Activated naive CD4-positive, alpha-beta T cell treated with anti-CD3 and anti-CD28 coated beads, Interleukin-2, amount 50 U/mL, for 72 hours (primary cell): ENCODE data around the gene LCOR. TPM values are rescaled to one million over a fixed set of nuclear protein-coding genes. Genes with fewer than 3 reads are reported as not detected.

Source experiments
- ATAC-seq, 2 donors: fragments of 150-1000 bp; cut with Tn5 transposase; 2 replicates each; pipeline ENCODE4 v1.10.0; 2021; ENCODE audit warnings: mild to moderate bottlenecking in 2 of 2, moderate library complexity in 2 of 2
- DNase-seq, 2 donors: peaks; one replicate each; pipeline ENCODE4 v3.0.0; 2021 to 2022; ENCODE audit warnings: low spot score in 2 of 2
- H3K27ac Mint-ChIP-seq, 2 donors: one replicate each; pipeline ENCODE4 v1.8.0; 2022; ENCODE audit warnings: mild to moderate bottlenecking in 2 of 2, mixed read lengths in 2 of 2
- H3K36me3 Mint-ChIP-seq, 2 donors: one replicate each; pipeline ENCODE4 v1.8.0; 2022; ENCODE audit warnings: mixed read lengths in 2 of 2
- H3K9me3 Mint-ChIP-seq, 2 donors: one replicate each; pipeline ENCODE4 v1.8.0; 2022; ENCODE audit warnings: mixed read lengths in 2 of 2
- total RNA-seq, 2 donors: library from RNA; stranded (reverse); gene quantifications; one replicate each; pipeline ENCODE4 v1.2.3, GENCODE V29; 2022

Gene LCOR
- total RNA-seq, 2 donors from 2014 or later, result 27.1 to 30.0 TPM

DNA sequence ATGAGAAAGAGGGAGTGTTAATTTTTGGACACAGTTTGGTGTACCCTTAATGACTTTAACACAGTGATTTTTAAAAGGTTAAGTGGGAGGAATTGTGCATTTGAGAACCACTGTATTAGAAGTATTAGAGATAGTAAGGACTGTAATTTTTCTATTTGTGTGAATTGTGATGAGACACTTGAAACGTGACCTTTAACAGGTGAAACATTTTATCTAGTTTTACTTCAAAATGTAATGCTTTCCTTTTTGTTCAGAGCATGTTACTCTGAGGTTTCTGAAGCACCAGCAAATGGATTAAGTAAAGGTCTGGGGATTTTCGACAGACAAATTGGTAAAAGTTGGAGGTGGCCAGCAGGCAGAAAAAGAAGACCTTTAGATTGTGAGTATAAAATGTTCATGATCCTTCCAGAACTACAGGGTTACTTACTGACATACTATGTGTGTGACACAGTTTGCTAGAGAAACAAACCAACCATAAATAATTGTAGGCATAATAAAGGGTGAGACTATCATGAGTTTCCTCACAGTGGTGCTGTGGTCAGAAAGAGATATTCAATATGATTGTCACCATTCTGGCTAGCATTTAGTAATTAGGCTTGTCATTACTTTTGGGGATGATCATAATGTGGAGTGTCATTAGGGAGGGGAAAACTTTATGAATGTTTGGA lies 26.1 kb downstream of the LCOR start:
- ATAC-seq (peak; percentile 34 to 54), DNase-seq (no peak)
- H3K36me3 Mint-ChIP-seq, result peaks cover 10 to 40% of the 10 kb centered on the region in 2 donors
- peak overlapping the region in 1 of 2 donors; percentile 12 for H3K27ac Mint-ChIP-seq
- H3K9me3 Mint-ChIP-seq, result peaks cover 0 to 7% of the 10 kb centered on the region in 2 donors

- ATAC-seq, result no peak
- no peak for DNase-seq
- H3K36me3 Mint-ChIP-seq, result peaks cover 10 to 35% of the 10 kb centered on the region in 2 donors
- peaks cover 0 to 4% of the 10 kb centered on the region in 2 donors for H3K9me3 Mint-ChIP-seq
- H3K27ac Mint-ChIP-seq, result peak overlapping the region in 1 of 2 donors; percentile 12
These were observed 26.6 kb downstream of the LCOR start for GRCh38 chr10:96858706-96859050.

DNA sequence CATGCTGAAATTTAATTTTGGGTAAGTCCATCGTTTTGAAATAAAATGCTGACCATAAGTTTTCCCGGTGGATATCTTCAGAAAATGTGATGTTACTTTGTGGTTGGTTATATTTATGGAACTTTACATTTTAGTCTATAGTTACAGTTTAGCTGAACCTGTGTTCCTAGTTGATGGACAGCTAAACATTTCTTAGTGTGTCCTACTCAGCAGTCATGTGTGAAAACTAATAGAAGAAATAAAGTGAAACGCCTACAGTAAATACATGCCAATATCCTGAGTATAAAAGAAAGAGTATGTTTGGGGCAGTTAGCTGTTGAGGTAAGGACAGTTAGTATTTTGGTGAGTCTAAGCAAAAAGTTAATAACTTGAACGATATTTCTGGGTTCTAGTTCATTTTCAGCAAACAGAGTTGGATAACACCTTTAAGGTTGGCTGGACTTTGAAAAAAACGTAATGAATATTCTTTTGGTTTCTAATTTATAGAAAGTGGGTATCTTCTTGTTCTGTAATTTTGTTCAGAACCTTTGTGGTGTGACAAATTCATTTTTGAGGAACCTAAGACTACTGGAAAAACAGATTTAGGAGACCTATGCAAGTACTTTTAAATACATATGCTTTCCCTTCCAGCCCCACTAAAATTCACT lies 28.7 kb downstream of the LCOR start:
- Mint-ChIP-seq H3K27ac (no peak overlapping the region), H3K9me3 (no peaks in the 10 kb centered on the region), H3K36me3 (peaks cover 10 to 39% of the 10 kb centered on the region in 2 donors)
- DNase-seq (no peak), ATAC-seq (no peak)

DNA sequence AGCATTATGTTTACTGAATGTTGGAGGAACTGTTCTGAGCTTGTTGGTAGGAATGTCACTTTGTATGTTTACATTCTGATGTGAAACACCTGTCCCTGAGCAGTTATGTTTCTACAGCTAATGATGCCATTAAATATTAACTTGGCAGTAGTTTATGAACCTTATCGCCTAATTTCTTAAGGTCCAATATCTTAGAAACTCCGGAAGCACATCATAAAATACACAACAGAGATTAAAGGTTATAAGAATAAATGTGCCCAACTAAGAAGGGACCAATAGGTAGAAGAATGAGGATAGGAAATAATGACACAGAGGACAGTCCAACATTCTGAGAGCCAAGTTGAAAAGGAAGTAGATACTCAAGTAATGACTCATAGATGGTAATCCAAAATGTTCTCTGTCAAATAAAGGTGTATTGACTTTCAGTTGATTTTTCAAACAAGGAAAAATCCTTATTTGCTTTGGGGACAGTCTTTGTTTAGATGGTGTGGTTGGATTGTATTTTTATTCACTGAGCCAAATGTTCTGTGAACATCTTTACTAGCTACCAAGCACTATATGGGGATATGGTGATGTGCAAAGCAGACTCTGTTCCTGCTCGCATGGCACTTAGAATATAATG lies 31.9 kb downstream of the LCOR start:
- peak overlapping the region in 1 of 2 donors; percentile 57 for H3K27ac Mint-ChIP-seq
- H3K9me3 Mint-ChIP-seq, result no peaks in the 10 kb centered on the region
- DNase-seq (no peak), ATAC-seq (peak; percentile 87 to 88)
- H3K36me3 Mint-ChIP-seq, result peaks cover 10 to 32% of the 10 kb centered on the region in 2 donors

DNA sequence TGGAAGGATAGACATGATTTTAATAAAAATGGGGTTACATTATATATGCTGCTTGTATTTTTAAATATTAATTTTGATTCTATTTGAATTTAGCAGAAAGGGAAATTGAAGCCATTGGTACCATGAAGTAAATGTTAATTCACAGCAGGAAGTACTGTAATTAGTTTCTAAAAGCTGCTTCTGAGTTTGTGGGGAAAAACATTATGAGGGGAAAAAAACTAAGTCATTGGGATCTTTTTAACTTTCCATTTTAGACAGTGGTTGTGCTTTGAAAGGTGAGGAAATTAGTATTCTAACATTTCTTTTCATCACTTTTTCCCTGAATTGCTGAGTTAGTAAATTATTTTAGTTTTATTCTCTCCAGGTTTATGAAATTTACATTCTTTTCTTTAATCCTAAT lies 41.0 kb downstream of the LCOR start:
- peaks cover 0 to 4% of the 10 kb centered on the region in 2 donors for H3K9me3 Mint-ChIP-seq
- peaks cover 0 to 9% of the 10 kb centered on the region in 2 donors for H3K36me3 Mint-ChIP-seq
- H3K27ac Mint-ChIP-seq, result peak overlapping the region; percentile 40 to 75
- ATAC-seq (peak; percentile 26 to 38), DNase-seq (no peak)

DNA sequence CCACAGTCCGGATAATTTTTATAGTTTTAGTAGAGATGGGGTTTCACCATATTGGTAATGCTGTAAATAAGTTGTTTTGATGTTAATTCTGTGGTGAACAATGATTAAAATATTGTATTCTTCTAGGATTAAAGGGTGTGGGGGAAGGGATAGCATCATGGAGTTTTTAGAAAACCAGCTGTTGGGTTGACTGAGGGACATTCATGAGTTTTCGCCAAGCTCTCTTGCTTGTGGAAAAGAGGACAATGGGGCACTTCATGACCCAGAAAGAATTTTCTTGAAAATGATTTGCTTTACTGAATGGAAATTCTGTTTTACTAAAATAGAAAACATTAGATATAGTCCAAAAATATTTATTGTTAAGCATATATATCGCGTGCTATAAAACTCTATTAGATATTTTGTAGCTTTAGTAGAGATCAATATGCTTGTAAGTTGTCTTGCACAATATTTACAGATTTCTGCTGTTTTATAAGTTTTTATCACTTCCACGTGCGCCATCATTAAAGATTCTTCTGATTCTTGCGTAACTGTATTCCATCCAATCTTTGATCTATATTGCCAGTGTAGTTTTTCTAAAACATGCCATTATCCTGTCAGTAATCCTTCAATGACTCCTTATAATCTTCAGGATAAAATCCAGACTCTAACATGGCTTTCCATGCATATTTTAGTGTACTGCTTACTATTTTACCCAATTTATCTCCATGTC lies 41.8 kb downstream of the LCOR start:
- H3K27ac Mint-ChIP-seq, result peak overlapping the region; percentile 26 to 40

GRCh38 chr10:96878057-96878456 lies 46.0 kb downstream of the LCOR start:
- no peak overlapping the region for H3K27ac Mint-ChIP-seq
- peaks cover 0 to 4% of the 10 kb centered on the region in 2 donors for H3K9me3 Mint-ChIP-seq
- no peak for DNase-seq
- ATAC-seq, result no peak
- peaks cover 0 to 22% of the 10 kb centered on the region in 2 donors for H3K36me3 Mint-ChIP-seq

More for the DNA sequence above, 41.8 kb downstream of the LCOR start:
- ATAC-seq (no peak), DNase-seq (no peak)
- Mint-ChIP-seq H3K36me3 (peaks cover 0 to 9% of the 10 kb centered on the region in 2 donors), H3K9me3 (peaks cover 0 to 4% of the 10 kb centered on the region in 2 donors)

- H3K9me3 Mint-ChIP-seq, result no peaks in the 10 kb centered on the region
- H3K36me3 Mint-ChIP-seq, result peaks cover 0 to 24% of the 10 kb centered on the region in 2 donors
- DNase-seq, result no peak
- H3K27ac Mint-ChIP-seq, result no peak overlapping the region
- ATAC-seq, result no peak
These were observed 48.5 kb downstream of the LCOR start for GRCh38 chr10:96880575-96880974.

- Mint-ChIP-seq H3K27ac (no peak overlapping the region), H3K9me3 (peaks cover 0 to 13% of the 10 kb centered on the region in 2 donors), H3K36me3 (peaks cover 9 to 52% of the 10 kb centered on the region in 2 donors)
- DNase-seq (no peak), ATAC-seq (no peak)
These were observed 57.5 kb downstream of the LCOR start for GRCh38 chr10:96889415-96890171.

DNA sequence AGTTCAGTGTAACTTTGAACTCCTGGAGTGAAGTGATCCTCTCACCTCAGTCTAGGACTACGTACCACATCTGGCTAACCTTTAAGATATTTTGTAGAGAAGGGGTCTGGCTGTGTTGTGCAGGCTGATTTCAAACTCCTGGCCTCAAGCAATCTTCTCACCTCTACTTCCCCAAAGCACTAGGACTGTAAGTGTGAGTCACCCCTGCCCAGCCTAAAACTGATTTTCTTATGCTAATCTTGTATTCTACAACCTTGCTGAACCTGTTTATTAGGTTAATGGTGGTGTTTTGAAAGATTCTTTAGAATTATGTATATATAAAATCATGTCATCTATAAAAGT lies 58.0 kb downstream of the LCOR start:
- DNase-seq (no peak), ATAC-seq (no peak)
- H3K27ac Mint-ChIP-seq, result no peak overlapping the region
- H3K36me3 Mint-ChIP-seq, result peaks cover 9 to 52% of the 10 kb centered on the region in 2 donors
- peaks cover 0 to 13% of the 10 kb centered on the region in 2 donors for H3K9me3 Mint-ChIP-seq

DNA sequence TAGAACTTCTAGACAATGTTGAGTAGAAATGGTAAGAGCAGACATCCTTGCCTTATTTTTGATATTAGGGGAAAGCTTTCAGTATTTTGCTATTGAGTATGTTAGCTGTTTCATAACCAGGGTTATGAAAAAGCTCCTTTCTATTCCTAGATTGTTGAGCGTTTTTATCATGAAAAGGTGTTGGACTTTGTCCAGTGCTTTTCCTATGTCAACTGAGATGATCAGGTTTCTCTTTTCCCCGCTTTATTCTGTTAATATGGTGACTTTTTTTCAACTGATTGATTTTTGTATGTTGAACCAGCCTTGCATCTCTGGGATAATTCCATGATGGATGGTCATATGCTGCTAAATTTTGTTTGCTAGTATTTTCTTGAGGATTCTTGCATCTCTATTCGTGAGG lies 58.5 kb downstream of the LCOR start:
- no peak overlapping the region for H3K27ac Mint-ChIP-seq
- ATAC-seq (no peak), DNase-seq (no peak)
- peaks cover 9 to 52% of the 10 kb centered on the region in 2 donors for H3K36me3 Mint-ChIP-seq
- peaks cover 0 to 13% of the 10 kb centered on the region in 2 donors for H3K9me3 Mint-ChIP-seq

DNA sequence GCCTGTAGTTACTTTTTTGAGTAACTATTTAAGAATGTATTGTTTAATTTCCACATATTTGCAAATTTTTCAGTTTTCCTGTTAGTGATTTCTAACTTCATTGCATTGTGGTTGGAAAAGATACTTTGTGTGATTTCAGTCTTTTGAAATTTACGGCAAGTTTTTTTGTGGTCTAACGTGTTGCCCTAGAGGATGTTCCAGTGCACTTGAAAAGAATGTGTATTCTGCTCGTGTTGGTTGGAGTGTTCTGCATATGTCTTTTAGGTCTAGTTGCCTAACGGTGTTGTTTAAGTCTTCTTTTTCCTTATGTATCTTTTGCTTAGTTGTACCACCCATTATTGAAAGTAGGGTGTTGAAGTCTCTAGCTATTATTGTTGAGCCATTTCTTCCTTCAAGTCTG lies 59.7 kb downstream of the LCOR start:
- Mint-ChIP-seq H3K36me3 (peaks cover 9 to 47% of the 10 kb centered on the region in 2 donors), H3K9me3 (peaks cover 0 to 13% of the 10 kb centered on the region in 2 donors), H3K27ac (peak overlapping the region in 1 of 2 donors; percentile 52)
- DNase-seq, result no peak
- peak; percentile 59 to 80 for ATAC-seq

DNA sequence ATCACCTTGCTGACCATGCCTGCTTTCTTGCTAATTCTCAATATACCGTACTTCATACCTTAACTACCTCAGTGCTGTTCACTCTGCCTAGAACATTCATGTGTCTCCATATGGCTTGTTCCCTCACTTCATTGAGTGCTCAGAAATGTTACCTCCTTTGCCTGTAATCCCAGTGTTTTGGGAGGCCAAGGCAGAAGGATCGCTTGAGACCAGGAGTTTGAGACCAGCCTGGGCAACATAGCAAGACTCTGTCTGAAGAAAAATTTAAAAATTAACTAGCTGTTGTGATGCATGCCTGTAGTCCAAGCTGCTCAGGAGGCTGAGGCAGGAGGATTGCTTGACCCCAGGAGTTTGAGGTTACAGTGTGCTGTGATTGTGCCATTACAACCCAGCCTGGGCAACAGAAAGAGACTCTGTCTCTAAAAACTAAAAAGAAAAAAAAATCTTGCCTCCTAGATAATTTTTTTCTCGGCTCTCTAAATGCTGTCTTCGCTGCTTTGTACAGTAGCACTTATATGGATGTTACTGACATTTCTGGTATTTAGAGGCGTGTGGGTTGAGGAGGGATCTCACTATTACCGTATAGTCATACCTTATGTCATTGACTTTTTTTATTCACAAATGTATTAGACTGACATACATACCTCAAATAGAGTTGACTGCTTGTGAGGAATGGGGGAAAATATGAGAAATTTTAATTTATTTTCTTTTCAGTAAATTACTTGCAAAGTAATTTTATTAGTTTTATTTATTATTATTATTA lies 63.7 kb downstream of the LCOR start:
- Mint-ChIP-seq H3K36me3 (peaks cover 0 to 23% of the 10 kb centered on the region in 2 donors), H3K27ac (peak overlapping the region in 1 of 2 donors; percentile 4), H3K9me3 (peaks cover 0 to 10% of the 10 kb centered on the region in 2 donors)
- peak in 1 of 2 donors; percentile 57 for ATAC-seq
- DNase-seq, result no peak

DNA sequence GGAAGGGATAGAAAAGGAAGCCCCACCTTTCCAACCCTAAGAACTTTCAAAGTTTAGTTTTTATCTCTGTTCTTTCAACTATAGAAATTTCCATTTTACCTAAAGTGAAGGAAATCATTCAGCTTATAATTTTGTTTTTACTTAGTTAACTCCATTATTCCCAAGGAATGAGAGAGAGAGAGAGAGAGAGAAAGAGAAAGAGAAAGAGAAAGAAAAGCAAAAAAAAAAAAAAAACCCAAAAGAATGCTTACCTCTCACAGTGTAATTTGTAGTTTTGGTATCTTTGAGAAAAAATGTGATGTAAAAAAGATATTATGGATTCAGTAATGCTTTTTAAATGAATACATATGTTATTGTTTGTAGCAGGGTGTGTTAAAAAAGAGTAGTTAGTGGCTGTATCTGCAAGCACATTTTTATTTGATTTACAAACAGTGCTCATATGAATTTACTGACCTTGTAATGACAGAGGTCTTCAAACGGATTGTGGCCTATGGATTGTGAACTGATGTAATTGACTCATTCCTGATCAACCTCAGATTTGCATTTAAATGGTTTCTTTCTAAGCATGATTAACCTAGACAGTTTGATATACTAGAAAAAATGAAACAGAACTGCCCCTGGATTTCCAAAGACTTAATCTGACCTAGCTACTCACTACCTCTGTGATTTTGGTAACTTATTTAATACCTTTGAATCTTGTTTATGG lies 64.9 kb downstream of the LCOR start:
- DNase-seq, result no peak
- Mint-ChIP-seq H3K9me3 (peaks cover 0 to 7% of the 10 kb centered on the region in 2 donors), H3K27ac (peak overlapping the region in 1 of 2 donors; percentile 61), H3K36me3 (peaks cover 0 to 21% of the 10 kb centered on the region in 2 donors)
- ATAC-seq, result peak; percentile 84

GRCh38 chr10:96902117-96902516 lies 70.0 kb downstream of the LCOR start:
- Mint-ChIP-seq H3K27ac (no peak overlapping the region), H3K9me3 (no peaks in the 10 kb centered on the region), H3K36me3 (peaks cover 0 to 11% of the 10 kb centered on the region in 2 donors)
- DNase-seq (no peak), ATAC-seq (no peak)
